Ovary (tissue), 3 donors: ENCODE data around the gene CAB39.

Experiments used
- POLR2A ChIP-seq: fragments of 450-650 bp; IDR thresholded peaks from one replicate; pipeline ENCODE4 v1.6.1; 2017; ENCODE audit warnings: antibody characterized with exemption, mild to moderate bottlenecking, moderate library complexity
- TF ChIP-seq, protein P1 (sequence below), 3 donors: fragments of 450-650 bp in 2 of 3; fragments of 200-600 bp in 1 of 3; IDR thresholded peaks; one replicate each; pipeline versions ENCODE4 v1.5.1 to v1.8.0; 2016 to 2022; ENCODE audit warnings: antibody characterized with exemption in 3 of 3, mild to moderate bottlenecking in 1 of 3
- donor health status: DM: no; HTN: no; CAD: no.

DNA sequence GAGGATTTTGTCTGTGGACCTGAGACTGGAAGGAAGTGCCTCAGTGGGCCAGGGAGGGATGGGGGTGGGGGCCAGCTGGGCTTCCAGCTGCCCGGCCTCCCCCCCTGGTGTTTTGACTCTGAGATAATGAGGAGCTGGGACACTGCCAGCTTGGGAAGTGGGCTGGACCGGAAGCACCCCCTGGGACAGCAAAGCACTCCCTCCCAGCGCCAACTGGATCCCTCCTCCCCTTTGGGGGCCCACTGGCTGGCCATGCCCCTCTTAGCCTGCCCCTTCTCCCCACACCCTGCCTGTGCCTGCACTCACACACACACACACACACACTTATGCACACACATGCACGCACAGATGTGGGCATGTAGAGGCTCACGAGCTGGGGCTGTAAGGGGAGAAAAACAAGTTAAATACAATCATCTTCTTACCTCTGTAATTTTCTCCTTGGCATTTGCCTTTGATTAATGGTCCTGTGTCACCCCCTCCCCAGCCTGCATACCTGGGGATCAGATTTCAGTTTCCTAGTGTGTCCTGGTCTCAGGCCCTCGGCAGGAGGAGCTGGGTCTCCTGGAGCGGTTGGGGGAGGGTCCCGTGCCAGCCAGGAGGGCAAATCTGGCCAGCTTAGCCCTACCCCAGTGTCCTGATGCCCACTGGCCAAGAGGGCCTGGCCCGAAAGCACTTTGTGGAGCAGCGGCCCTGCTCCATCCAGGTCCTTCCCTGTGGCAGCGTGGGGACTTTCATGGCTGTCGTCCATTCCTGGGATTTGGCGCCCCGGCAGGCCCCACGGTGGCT, 155.7 kb downstream of the CAB39 start:
- TF ChIP-seq POLR2A: no peak
- TF ChIP-seq, protein P1, sequence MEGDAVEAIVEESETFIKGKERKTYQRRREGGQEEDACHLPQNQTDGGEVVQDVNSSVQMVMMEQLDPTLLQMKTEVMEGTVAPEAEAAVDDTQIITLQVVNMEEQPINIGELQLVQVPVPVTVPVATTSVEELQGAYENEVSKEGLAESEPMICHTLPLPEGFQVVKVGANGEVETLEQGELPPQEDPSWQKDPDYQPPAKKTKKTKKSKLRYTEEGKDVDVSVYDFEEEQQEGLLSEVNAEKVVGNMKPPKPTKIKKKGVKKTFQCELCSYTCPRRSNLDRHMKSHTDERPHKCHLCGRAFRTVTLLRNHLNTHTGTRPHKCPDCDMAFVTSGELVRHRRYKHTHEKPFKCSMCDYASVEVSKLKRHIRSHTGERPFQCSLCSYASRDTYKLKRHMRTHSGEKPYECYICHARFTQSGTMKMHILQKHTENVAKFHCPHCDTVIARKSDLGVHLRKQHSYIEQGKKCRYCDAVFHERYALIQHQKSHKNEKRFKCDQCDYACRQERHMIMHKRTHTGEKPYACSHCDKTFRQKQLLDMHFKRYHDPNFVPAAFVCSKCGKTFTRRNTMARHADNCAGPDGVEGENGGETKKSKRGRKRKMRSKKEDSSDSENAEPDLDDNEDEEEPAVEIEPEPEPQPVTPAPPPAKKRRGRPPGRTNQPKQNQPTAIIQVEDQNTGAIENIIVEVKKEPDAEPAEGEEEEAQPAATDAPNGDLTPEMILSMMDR (IDR thresholded peaks at IDR 0.05): no peak
